HepG2 (cell line): Measurements from ENCODE around the gene WBP1. TPM values are rescaled to one million over a fixed set of nuclear protein-coding genes. Genes with fewer than 3 reads are reported as not detected.

Experiments used
- CHD2 ChIP-seq: IDR thresholded peaks from 2 replicates; pipeline ENCODE4 v1.6.1; 2011; ENCODE audit warnings: low read depth, low read length, improper control_type of control experiment
- GFI1 ChIP-seq: sonication (generic); formaldehyde crosslinking; IDR thresholded peaks from 2 replicates; pipeline ENCODE4 v1.5.0; 2020; ENCODE audit warnings: missing genetic modification reagents, mild to moderate bottlenecking, borderline replicate concordance
- HES4 ChIP-seq: sonication (generic); formaldehyde crosslinking; IDR thresholded peaks from 2 replicates; pipeline ENCODE4 v1.9.0; 2021; ENCODE audit warnings: mild to moderate bottlenecking, missing genetic modification reagents, borderline replicate concordance
- LCORL ChIP-seq, 2 experiments: fragments of 450-650 bp in 1 of 2; sonication (generic) in 1 of 2; formaldehyde crosslinking in 1 of 2; IDR thresholded peaks; 2 replicates each; pipeline versions ENCODE4 v1.5.0 to v1.6.1; 2017 to 2020; ENCODE audit warnings: antibody characterized with exemption in 1 of 2, missing genetic modification reagents in 1 of 2
- RAD51 ChIP-seq: fragments of 450-650 bp; IDR thresholded peaks from 2 replicates; pipeline ENCODE4 v1.6.1; 2016; ENCODE audit warnings: borderline replicate concordance
- REPIN1 ChIP-seq: sonication (generic); formaldehyde crosslinking; IDR thresholded peaks from 2 replicates; pipeline ENCODE4 v1.8.0; 2022; ENCODE audit warnings: missing genetic modification reagents, low read depth, mild to moderate bottlenecking, borderline replicate concordance
- SNAI1 ChIP-seq: sonication (generic); formaldehyde crosslinking; IDR thresholded peaks from 2 replicates; pipeline ENCODE4 v1.5.0; 2020; ENCODE audit warnings: mild to moderate bottlenecking, missing genetic modification reagents, borderline replicate concordance
- TFAP4 ChIP-seq: sonication (generic); IDR thresholded peaks from 2 replicates; pipeline ENCODE4 v1.6.1; 2016; ENCODE audit warnings: low read depth, borderline replicate concordance
- TP53 ChIP-seq: sonication (generic); formaldehyde crosslinking; conservative IDR thresholded peaks from 2 replicates; pipeline ENCODE4 v1.4.0; 2020; ENCODE audit warnings: missing genetic modification reagents
- XRCC5 ChIP-seq: fragments of 200-400 bp; formaldehyde crosslinking; optimal IDR thresholded peaks from 2 replicates; pipeline ENCODE3; 2017; ENCODE audit warnings: mild to moderate bottlenecking, low read length
- ZBTB21 ChIP-seq: sonication (generic); formaldehyde crosslinking; IDR thresholded peaks from 2 replicates; pipeline ENCODE4 v1.4.0; 2020; ENCODE audit warnings: missing genetic modification reagents
- ZBTB49 ChIP-seq: sonication (generic); formaldehyde crosslinking; IDR thresholded peaks from 2 replicates; pipeline ENCODE4 v1.4.0; 2020; ENCODE audit warnings: missing genetic modification reagents, borderline replicate concordance
- ZFP1 ChIP-seq: IDR thresholded peaks from 2 replicates; pipeline ENCODE4 v1.6.1; 2016
- ZMYM4 ChIP-seq: sonication (generic); formaldehyde crosslinking; IDR thresholded peaks from 2 replicates; pipeline ENCODE4 v1.8.1; 2023; ENCODE audit warnings: mild to moderate bottlenecking, missing genetic modification reagents
- ZNF317 ChIP-seq: sonication (generic); formaldehyde crosslinking; IDR thresholded peaks from 2 replicates; pipeline ENCODE4 v1.5.0; 2020; ENCODE audit warnings: mild to moderate bottlenecking, missing genetic modification reagents
- ZNF557 ChIP-seq: sonication (generic); formaldehyde crosslinking; IDR thresholded peaks from 2 replicates; pipeline ENCODE4 v1.4.0; 2020; ENCODE audit warnings: missing genetic modification reagents
- ZNF577 ChIP-seq: sonication (generic); formaldehyde crosslinking; IDR thresholded peaks from 2 replicates; pipeline ENCODE4 v1.4.0; 2020; ENCODE audit warnings: mild to moderate bottlenecking, low read depth, missing genetic modification reagents, borderline replicate concordance
- ZNF720 ChIP-seq: sonication (generic); formaldehyde crosslinking; IDR thresholded peaks from 2 replicates; pipeline ENCODE4 v1.4.0; 2020; ENCODE audit warnings: missing genetic modification reagents
- ZNF775 ChIP-seq: sonication (generic); formaldehyde crosslinking; IDR thresholded peaks from 2 replicates; pipeline ENCODE4 v1.4.0; 2020; ENCODE audit warnings: missing genetic modification reagents, mild to moderate bottlenecking, moderate library complexity, borderline replicate concordance
- ZNF780A ChIP-seq: sonication (generic); formaldehyde crosslinking; IDR thresholded peaks from 2 replicates; pipeline ENCODE4 v1.8.0; 2022; ENCODE audit warnings: mild to moderate bottlenecking, missing genetic modification reagents, moderate library complexity
- ZNF800 ChIP-seq: sonication (generic); formaldehyde crosslinking; IDR thresholded peaks from 2 replicates; pipeline ENCODE4 v1.4.0; 2020; ENCODE audit warnings: missing genetic modification reagents
- polyA plus RNA-seq, 8 experiments: library from polyadenylated mRNA; depleted of rRNA in 3 of 8; stranded (reverse) in 7 of 8; unstranded in 1 of 8; fragments of >200 nt; fragmentation: Illumina TruSeq in 4 of 8; extraction: Trizol in 4 of 8; gene quantifications; 2 replicates each; pipeline versions ENCODE4 v1.2.1 to v1.2.3, GENCODE V29; 2011 to 2016; ENCODE audit warnings: low read depth in 4 of 8, missing spikeins in 1 of 8, mixed read lengths in 1 of 8; ENCODE audit not compliant: insufficient read depth in 1 of 8
- total RNA-seq, 5 experiments: library from RNA; depleted of rRNA; stranded (reverse); fragments of >200 nt; fragmentation: Illumina TruSeq; extraction: Trizol; gene quantifications; 2 replicates each; pipeline ENCODE4 v1.2.3, GENCODE V29; 2016; ENCODE audit warnings: low read depth in 1 of 5
- TF ChIP-seq, protein P1 (sequence below): sonication (generic); formaldehyde crosslinking; IDR thresholded peaks from 2 replicates; pipeline ENCODE4 v1.4.0; 2020; ENCODE audit warnings: low read depth, mild to moderate bottlenecking, missing genetic modification reagents
- TF ChIP-seq, protein P2 (sequence below): IDR thresholded peaks from 2 replicates; pipeline ENCODE4 v1.6.1; 2018; ENCODE audit warnings: missing genetic modification reagents

The WBP1 gene
- total and polyA plus RNA-seq, 2 of the 13 experiments (the other 11 are each of a cell fraction or from before 2014, with no cell fraction given), result 38.8 to 85.7 TPM

GRCh38 chr2:74503506-74504475 is 45.6 kb downstream of the WBP1 start (continued):
- TF ChIP-seq, protein P1, sequence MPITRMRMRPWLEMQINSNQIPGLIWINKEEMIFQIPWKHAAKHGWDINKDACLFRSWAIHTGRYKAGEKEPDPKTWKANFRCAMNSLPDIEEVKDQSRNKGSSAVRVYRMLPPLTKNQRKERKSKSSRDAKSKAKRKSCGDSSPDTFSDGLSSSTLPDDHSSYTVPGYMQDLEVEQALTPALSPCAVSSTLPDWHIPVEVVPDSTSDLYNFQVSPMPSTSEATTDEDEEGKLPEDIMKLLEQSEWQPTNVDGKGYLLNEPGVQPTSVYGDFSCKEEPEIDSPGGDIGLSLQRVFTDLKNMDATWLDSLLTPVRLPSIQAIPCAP (CRISPR knock-in tag), result no peak
- TF ChIP-seq CHD2, result no peak
- TF ChIP-seq ZNF720 (CRISPR knock-in tag), result no peak
- no peak for TF ChIP-seq LCORL (IDR thresholded peaks at IDR 0.05)
- no peak for TF ChIP-seq LCORL (CRISPR knock-in tag; IDR thresholded peaks at IDR 0.05)
- no peak for TF ChIP-seq REPIN1 (CRISPR knock-in tag)
- no peak for TF ChIP-seq ZNF577 (CRISPR knock-in tag)
- TF ChIP-seq ZBTB49 (CRISPR knock-in tag), result no peak
- TF ChIP-seq SNAI1, result no peak
- no peak for TF ChIP-seq ZMYM4 (CRISPR knock-in tag)
- no peak for TF ChIP-seq ZNF775 (CRISPR knock-in tag)
- TF ChIP-seq RAD51, result no peak
- TF ChIP-seq ZFP1 (CRISPR knock-in tag), result no peak
- TF ChIP-seq ZNF317 (CRISPR knock-in tag), result no peak
- TF ChIP-seq TP53 (CRISPR knock-in tag), result no peak
- TF ChIP-seq, protein P2, sequence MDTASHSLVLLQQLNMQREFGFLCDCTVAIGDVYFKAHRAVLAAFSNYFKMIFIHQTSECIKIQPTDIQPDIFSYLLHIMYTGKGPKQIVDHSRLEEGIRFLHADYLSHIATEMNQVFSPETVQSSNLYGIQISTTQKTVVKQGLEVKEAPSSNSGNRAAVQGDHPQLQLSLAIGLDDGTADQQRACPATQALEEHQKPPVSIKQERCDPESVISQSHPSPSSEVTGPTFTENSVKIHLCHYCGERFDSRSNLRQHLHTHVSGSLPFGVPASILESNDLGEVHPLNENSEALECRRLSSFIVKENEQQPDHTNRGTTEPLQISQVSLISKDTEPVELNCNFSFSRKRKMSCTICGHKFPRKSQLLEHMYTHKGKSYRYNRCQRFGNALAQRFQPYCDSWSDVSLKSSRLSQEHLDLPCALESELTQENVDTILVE (CRISPR knock-in tag), result no peak
- TF ChIP-seq ZBTB21, result no peak
- TF ChIP-seq ZNF780A (CRISPR knock-in tag), result no peak
- no peak for TF ChIP-seq ZNF800 (CRISPR knock-in tag)
- peak; percentile 32 for TF ChIP-seq XRCC5
- TF ChIP-seq TFAP4, result no peak
- no peak for TF ChIP-seq GFI1 (CRISPR knock-in tag)
- TF ChIP-seq ZNF557 (CRISPR knock-in tag), result 0 out of 2 replicates have a peak, but pooled peaks have one; percentile 2
- TF ChIP-seq HES4 (CRISPR knock-in tag), result no peak
